Measurements from ENCODE around the gene KRTAP10-9.
A peak's percentile ranks its signal among the peaks of the same experiment; 100 is the strongest.
"Not testable (repeated sequence)": the region's sequence is repeated elsewhere in the genome, so short reads cannot be mapped to it uniquely, and the experiment has no call there.

The KRTAP10-9 gene

DNA sequence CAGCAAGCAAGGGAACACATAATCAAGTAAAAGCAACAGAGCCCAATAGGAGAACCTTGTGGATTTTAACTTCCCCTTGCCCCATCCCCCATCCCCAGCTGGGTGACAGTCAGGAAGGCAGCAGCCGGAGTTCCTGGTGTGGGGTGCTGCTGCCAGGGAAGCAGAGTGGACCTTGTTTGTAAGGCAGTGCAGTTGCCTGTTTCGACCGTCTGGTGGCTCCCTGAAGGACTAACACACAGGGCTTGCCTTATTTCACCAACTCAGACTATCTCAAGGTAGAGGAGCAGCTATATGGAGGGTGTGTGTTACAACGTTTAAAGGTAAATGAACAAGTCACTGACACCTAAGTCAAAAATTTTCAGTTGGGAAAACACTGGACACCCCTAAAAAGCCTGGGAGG, 8.4 kb upstream of the KRTAP10-9 start:
- H3K27ac Mint-ChIP-seq: no peak overlapping the region
- peak in 2 of 3 experiments; percentile 1 to 11 for TF ChIP-seq CTCF (IDR thresholded peaks at IDR 0.05; ENCODE audit: unreplicated experiment in 3 of 3)
- H3K27me3 Mint-ChIP-seq (ENCODE audit: low read depth): peaks cover 11% of the 10 kb centered on the region
- H3K4me1 Mint-ChIP-seq: no peaks in the 10 kb centered on the region
- H3K36me3 Mint-ChIP-seq (ENCODE audit: low read depth): peaks cover 6% of the 10 kb centered on the region
- H3K9me3 Mint-ChIP-seq: peaks cover 39% of the 10 kb centered on the region
- H3K4me3 Mint-ChIP-seq: no peak overlapping the region

DNA sequence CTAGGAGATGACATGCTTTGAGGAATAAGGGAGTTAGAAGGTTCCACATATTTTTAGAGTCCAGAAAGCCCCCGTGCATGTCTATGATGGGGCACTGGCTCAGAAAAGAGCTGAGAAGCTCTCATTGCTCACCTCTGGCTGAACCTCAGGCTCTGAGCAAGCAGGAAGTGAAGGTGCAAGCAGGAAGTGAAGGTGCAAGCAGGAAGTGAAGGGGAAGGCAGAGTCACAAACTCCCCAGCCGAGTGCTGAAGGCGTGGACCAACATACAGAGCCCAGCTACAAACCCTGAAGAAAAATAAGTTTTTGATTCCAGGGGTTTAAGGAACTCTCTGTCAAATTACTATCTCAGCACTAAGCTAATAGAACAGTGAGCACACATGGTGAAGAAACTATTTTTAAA, 8.0 kb upstream of the KRTAP10-9 start:
- Mint-ChIP-seq H3K27ac (no peak overlapping the region), H3K27me3 (ENCODE audit: low read depth) (peaks cover 11% of the 10 kb centered on the region), H3K9me3 (peaks cover 43% of the 10 kb centered on the region), H3K4me1 (no peaks in the 10 kb centered on the region), H3K4me3 (no peak overlapping the region), H3K36me3 (ENCODE audit: low read depth) (peaks cover 10% of the 10 kb centered on the region)
- TF ChIP-seq CTCF (IDR thresholded peaks at IDR 0.05; ENCODE audit: unreplicated experiment in 3 of 3): no peak

GRCh38 chr21:44619886-44620285, 7.0 kb upstream of the KRTAP10-9 start:
- H3K9me3 Mint-ChIP-seq: peaks cover 53% of the 10 kb centered on the region
- peaks cover 11% of the 10 kb centered on the region for H3K27me3 Mint-ChIP-seq (ENCODE audit: low read depth)
- H3K36me3 Mint-ChIP-seq (ENCODE audit: low read depth): peaks cover 18% of the 10 kb centered on the region
- TF ChIP-seq CTCF (IDR thresholded peaks at IDR 0.05; ENCODE audit: unreplicated experiment in 3 of 3): no peak
- no peaks in the 10 kb centered on the region for H3K4me1 Mint-ChIP-seq
- H3K27ac Mint-ChIP-seq: no peak overlapping the region
- no peak overlapping the region for H3K4me3 Mint-ChIP-seq

GRCh38 chr21:44623575-44623974, 3.3 kb upstream of the KRTAP10-9 start:
- Mint-ChIP-seq H3K36me3 (ENCODE audit: low read depth) (peaks cover 18% of the 10 kb centered on the region), H3K27ac (no peak overlapping the region), H3K27me3 (ENCODE audit: low read depth) (peaks cover 12% of the 10 kb centered on the region), H3K9me3 (peaks cover 55% of the 10 kb centered on the region), H3K4me3 (no peak overlapping the region), H3K4me1 (no peaks in the 10 kb centered on the region)
- TF ChIP-seq CTCF (IDR thresholded peaks at IDR 0.05; ENCODE audit: unreplicated experiment in 3 of 3): no peak

GRCh38 chr21:44625756-44626155, 1.1 kb upstream of the KRTAP10-9 start:
- Mint-ChIP-seq H3K9me3 (peaks cover 44% of the 10 kb centered on the region), H3K27me3 (ENCODE audit: low read depth) (peaks cover 18% of the 10 kb centered on the region), H3K36me3 (ENCODE audit: low read depth) (peaks cover 23% of the 10 kb centered on the region), H3K4me1 (no peaks in the 10 kb centered on the region), H3K4me3 (no peak overlapping the region), H3K27ac (no peak overlapping the region)
- TF ChIP-seq CTCF (IDR thresholded peaks at IDR 0.05; ENCODE audit: unreplicated experiment in 3 of 3): no peak

DNA sequence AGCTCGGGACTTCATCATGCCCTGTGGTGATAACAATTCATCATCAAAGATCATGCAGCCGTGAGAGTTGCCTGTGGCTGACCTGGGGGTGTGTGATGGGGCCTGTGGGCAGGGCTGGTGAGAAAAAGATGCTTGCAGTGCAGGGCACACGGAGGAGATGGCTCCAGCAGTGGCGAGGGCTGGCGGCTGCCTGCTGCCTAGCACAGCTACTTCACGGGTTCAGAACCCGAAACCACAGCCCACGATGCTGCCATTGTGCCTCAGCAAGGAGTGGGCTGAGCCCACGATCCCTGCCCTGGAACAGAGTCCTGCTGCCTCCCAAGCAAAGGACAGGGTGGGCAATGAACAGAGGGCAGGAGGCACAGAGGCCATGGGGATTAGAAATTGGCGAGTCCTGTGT, 631 bp upstream of the KRTAP10-9 start:
- peaks cover 21% of the 10 kb centered on the region for H3K27me3 Mint-ChIP-seq (ENCODE audit: low read depth)
- TF ChIP-seq CTCF (IDR thresholded peaks at IDR 0.05; ENCODE audit: unreplicated experiment in 3 of 3): no peak
- no peak overlapping the region for H3K27ac Mint-ChIP-seq
- H3K4me1 Mint-ChIP-seq: no peaks in the 10 kb centered on the region
- H3K4me3 Mint-ChIP-seq: no peak overlapping the region
- peaks cover 47% of the 10 kb centered on the region for H3K9me3 Mint-ChIP-seq
- peaks cover 26% of the 10 kb centered on the region for H3K36me3 Mint-ChIP-seq (ENCODE audit: low read depth)

DNA sequence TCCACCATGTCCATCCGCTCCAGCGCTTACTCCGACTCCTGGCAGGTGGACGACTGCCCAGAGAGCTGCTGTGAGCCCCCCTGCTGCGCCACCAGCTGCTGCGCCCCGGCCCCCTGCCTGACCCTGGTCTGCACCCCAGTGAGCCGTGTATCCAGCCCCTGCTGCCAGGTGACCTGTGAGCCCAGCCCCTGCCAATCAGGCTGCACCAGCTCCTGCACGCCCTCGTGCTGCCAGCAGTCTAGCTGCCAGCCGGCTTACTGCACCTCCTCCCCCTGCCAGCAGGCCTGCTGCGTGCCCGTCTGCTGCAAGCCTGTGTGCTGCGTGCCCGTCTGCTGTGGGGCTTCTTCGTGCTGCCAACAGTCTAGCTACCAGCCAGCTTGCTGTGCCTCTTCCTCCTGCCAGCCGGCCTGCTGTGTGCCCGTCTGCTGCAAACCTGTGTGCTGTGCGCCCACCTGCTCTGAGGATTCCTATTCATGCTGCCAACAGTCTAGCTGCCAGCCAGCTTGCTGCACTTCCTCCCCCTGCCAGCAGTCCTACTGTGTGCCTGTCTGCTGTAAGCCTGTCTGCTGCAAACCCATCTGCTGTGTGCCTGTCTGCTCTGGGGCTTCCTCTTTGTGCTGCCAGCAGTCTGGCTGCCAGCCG, 409 bp downstream of the KRTAP10-9 start:
- H3K4me3 Mint-ChIP-seq, H3K4me1 Mint-ChIP-seq, H3K27ac Mint-ChIP-seq: not testable (repeated sequence)
- peaks cover 26% of the 10 kb centered on the region for H3K36me3 Mint-ChIP-seq (ENCODE audit: low read depth)
- peaks cover 21% of the 10 kb centered on the region for H3K27me3 Mint-ChIP-seq (ENCODE audit: low read depth)
- peaks cover 51% of the 10 kb centered on the region for H3K9me3 Mint-ChIP-seq

- peaks cover 26% of the 10 kb centered on the region for H3K36me3 Mint-ChIP-seq (ENCODE audit: low read depth)
- H3K27ac Mint-ChIP-seq, H3K4me3 Mint-ChIP-seq, H3K4me1 Mint-ChIP-seq: not testable (repeated sequence)
- peaks cover 21% of the 10 kb centered on the region for H3K27me3 Mint-ChIP-seq (ENCODE audit: low read depth)
- H3K9me3 Mint-ChIP-seq: peaks cover 49% of the 10 kb centered on the region
Observed at GRCh38 chr21:44627831-44628233, 939 bp downstream of the KRTAP10-9 start.
